Bronchial epithelial cell (primary cell): ENCODE measurements around the gene TOM1L2. TPM values are rescaled to one million over a fixed set of nuclear protein-coding genes. Genes with fewer than 3 reads are reported as not detected.

Experiments used
- DNase-seq: peaks from one replicate; pipeline ENCODE4 v3.0.0-alpha.2; 2010; ENCODE audit warnings: low read depth
- FAIRE-seq: peaks from 2 replicates; lab custom pipeline; 2011; peaks lifted over from hg19 to GRCh38; lab: Jason Lieb, UNC
- H3K27me3 ChIP-seq: 2 replicates; pipeline ENCODE4 v1.5.1; 2011; ENCODE audit warnings: low read length; ENCODE audit not compliant: control insufficient read depth, insufficient read depth
- H3K36me3 ChIP-seq: 2 replicates; pipeline ENCODE4 v1.5.1; 2011; ENCODE audit warnings: low read length; ENCODE audit not compliant: control insufficient read depth, insufficient read depth
- H3K4me3 ChIP-seq: 2 replicates; pipeline ENCODE4 v1.5.1; 2011; ENCODE audit warnings: mild to moderate bottlenecking, low read depth, low read length, control low read depth
- CTCF ChIP-seq: IDR thresholded peaks from 2 replicates; pipeline ENCODE4 v1.5.1; 2011; ENCODE audit warnings: mild to moderate bottlenecking, moderate library complexity, low read length, control low read depth, inconsistent platforms; ENCODE audit not compliant: insufficient read depth, severe bottlenecking
- total RNA-seq: library from RNA; depleted of rRNA; stranded (reverse); fragments of >200 nt; gene quantifications from 2 replicates; pipeline ENCODE4 v1.2.1, GENCODE V29; 2014

The TOM1L2 gene
- total RNA-seq, 1 donor from 2014 or later, result 12.4 TPM

GRCh38 chr17:17800504-17801021 lies 171.6 kb downstream of the TOM1L2 start:
- FAIRE-seq (no peak), DNase-seq (no peak)
- Histone ChIP-seq H3K4me3 (no peak overlapping the region), H3K36me3 (peaks cover 53% of the 10 kb centered on the region), H3K27me3 (no peaks in the 10 kb centered on the region)
- TF ChIP-seq CTCF, result no peak

- FAIRE-seq, result no peak
- DNase-seq, result no peak
- no peaks in the 10 kb centered on the region for H3K27me3 ChIP-seq
- no peak for TF ChIP-seq CTCF
- H3K4me3 ChIP-seq, result no peak overlapping the region
- peaks cover 54% of the 10 kb centered on the region for H3K36me3 ChIP-seq
Observed at GRCh38 chr17:17798573-17799255, 173.5 kb downstream of the TOM1L2 start.

GRCh38 chr17:17798010-17798556 lies 174.1 kb downstream of the TOM1L2 start:
- no peak for DNase-seq
- no peak for FAIRE-seq
- no peak for TF ChIP-seq CTCF
- Histone ChIP-seq H3K36me3 (peaks cover 54% of the 10 kb centered on the region), H3K27me3 (no peaks in the 10 kb centered on the region), H3K4me3 (no peak overlapping the region)

GRCh38 chr17:17797119-17797809 lies 174.9 kb downstream of the TOM1L2 start:
- TF ChIP-seq CTCF, result no peak
- FAIRE-seq (no peak), DNase-seq (no peak)
- Histone ChIP-seq H3K27me3 (no peaks in the 10 kb centered on the region), H3K36me3 (peaks cover 54% of the 10 kb centered on the region), H3K4me3 (no peak overlapping the region)

GRCh38 chr17:17796787-17797061 lies 175.5 kb downstream of the TOM1L2 start:
- Histone ChIP-seq H3K36me3 (peaks cover 50% of the 10 kb centered on the region), H3K4me3 (no peak overlapping the region), H3K27me3 (no peaks in the 10 kb centered on the region)
- FAIRE-seq, result no peak
- TF ChIP-seq CTCF, result no peak
- DNase-seq, result no peak
